Raji (cell line): ENCODE results near the gene S100A1.

Source experiments
- POLR2A ChIP-seq: IDR thresholded peaks from 2 replicates; pipeline ENCODE4 v1.6.1; 2011; ENCODE audit warnings: low read depth, low read length, control low read depth; ENCODE audit not compliant: insufficient read depth

Gene S100A1

GRCh38 chr1:153627715-153628626, at the start of gene S100A1:
Gene S100A1, plus strand, starts transcription at chr1:153628434. Its CDS starts 2,088 bp downstream, at chr1:153630522.
- no peak for TF ChIP-seq POLR2A

GRCh38 chr1:153578490-153578889, 49.7 kb upstream of the S100A1 start:
- TF ChIP-seq POLR2A, result no peak

GRCh38 chr1:153578936-153579335, 49.3 kb upstream of the S100A1 start:
- no peak for TF ChIP-seq POLR2A

- TF ChIP-seq POLR2A, result no peak
Measured at GRCh38 chr1:153583976-153584375, 44.3 kb upstream of the S100A1 start.

GRCh38 chr1:153585006-153585405, 43.2 kb upstream of the S100A1 start:
- TF ChIP-seq POLR2A, result no peak

GRCh38 chr1:153586347-153586746, 41.9 kb upstream of the S100A1 start:
- TF ChIP-seq POLR2A, result no peak

GRCh38 chr1:153587314-153587713, 40.9 kb upstream of the S100A1 start:
- no peak for TF ChIP-seq POLR2A

GRCh38 chr1:153588482-153588881, 39.8 kb upstream of the S100A1 start:
- no peak for TF ChIP-seq POLR2A

GRCh38 chr1:153592748-153593147, 35.5 kb upstream of the S100A1 start:
- no peak for TF ChIP-seq POLR2A

- TF ChIP-seq POLR2A, result no peak
Measured at GRCh38 chr1:153597206-153597605, 31.0 kb upstream of the S100A1 start.

- peak; percentile 61 for TF ChIP-seq POLR2A
Measured at GRCh38 chr1:153598309-153599172, 29.7 kb upstream of the S100A1 start.

- TF ChIP-seq POLR2A, result no peak
Measured at GRCh38 chr1:153599847-153600246, 28.4 kb upstream of the S100A1 start.

- TF ChIP-seq POLR2A, result no peak
Measured at GRCh38 chr1:153602749-153603148, 25.5 kb upstream of the S100A1 start.

GRCh38 chr1:153606194-153606593, 22.0 kb upstream of the S100A1 start:
- TF ChIP-seq POLR2A, result no peak

- no peak for TF ChIP-seq POLR2A
Measured at GRCh38 chr1:153607381-153607780, 20.9 kb upstream of the S100A1 start.
